ENCODE measurements around the gene SPATA31E1. TPM values are rescaled to one million over a fixed set of nuclear protein-coding genes. Genes with fewer than 3 reads are reported as not detected.

SPATA31E1 gene
- total and polyA plus RNA-seq, 2 donors = 0.04 TPM; not detected in 1

Other genes starting within 250 kb of the SPATA31E1 start
- gene CTSL, start 156.8 kb upstream of the SPATA31E1 start, total RNA-seq = 85.7 TPM
- gene CTSL, start 156.8 kb upstream of the SPATA31E1 start, polyA plus RNA-seq = 360 TPM
- gene SPATA31C1, start 35.1 kb downstream of the SPATA31E1 start, total RNA-seq = 0.16 TPM
- gene SPATA31C1, start 35.1 kb downstream of the SPATA31E1 start, polyA plus RNA-seq = not detected
- 5.8 TPM for gene CDK20, start 91.7 kb downstream of the SPATA31E1 start, total RNA-seq
- 19.7 TPM for gene CDK20, start 91.7 kb downstream of the SPATA31E1 start, polyA plus RNA-seq